PFSK-1 (cell line): ENCODE data around the gene UNC5B.

Source experiments
- FOXP2 ChIP-seq: optimal IDR thresholded peaks from 2 replicates; pipeline ENCODE3; 2011; ENCODE audit warnings: borderline replicate concordance, control low read depth, inconsistent platforms; ENCODE audit not compliant: insufficient read depth; ENCODE audit errors: extremely low read length, extremely low read depth
- POLR2AphosphoS5 ChIP-seq: IDR thresholded peaks from 2 replicates; pipeline ENCODE4 v1.6.1; 2012; ENCODE audit warnings: low read depth, mild to moderate bottlenecking, control low read depth, low read length, moderate library complexity
- REST ChIP-seq, 2 experiments: IDR thresholded peaks; 2 replicates each; pipeline versions ENCODE4 v1.6.1 to v1.8.0; 2011 to 2012; ENCODE audit warnings: low read depth in 2 of 2, low read length in 2 of 2, control low read depth in 1 of 2, inconsistent platforms in 1 of 2, mild to moderate bottlenecking in 1 of 2, moderate library complexity in 1 of 2; ENCODE audit not compliant: insufficient read depth in 1 of 2
- SIN3A ChIP-seq: IDR thresholded peaks from 2 replicates; pipeline ENCODE4 v1.6.1; 2012; ENCODE audit warnings: mild to moderate bottlenecking, low read length, moderate library complexity, borderline replicate concordance; ENCODE audit not compliant: insufficient read depth
- TAF1 ChIP-seq: IDR thresholded peaks from 2 replicates; pipeline ENCODE4 v1.6.1; 2012; ENCODE audit warnings: low read length, control low read depth, borderline replicate concordance; ENCODE audit not compliant: insufficient read depth

- TF ChIP-seq POLR2AphosphoS5: no peak
- no peak for TF ChIP-seq REST (IDR thresholded peaks at IDR 0.05; ENCODE audit: insufficient read depth in 1 of 2, low read depth in 2 of 2, low read length in 2 of 2)
- TF ChIP-seq TAF1: no peak
- TF ChIP-seq SIN3A: no peak
- no peak for TF ChIP-seq FOXP2
These were observed 69.9 kb downstream of the UNC5B start for GRCh38 chr10:71282323-71282680.
